SK-N-SH (cell line): ENCODE measurements around the gene SERPINH1. TPM values are rescaled to one million over a fixed set of nuclear protein-coding genes. Genes with fewer than 3 reads are reported as not detected.

Experiments
- CTCF ChIA-PET: fragments of 300-600, 350-600 bp; formaldehyde crosslinking; extraction: SDS; loops from one replicate; lab custom pipeline; 2021; lab: Yijun Ruan, JAX
- POLR2A ChIA-PET: fragments of 350-600 bp; sonication (Branson Sonifier 250); formaldehyde crosslinking; extraction: SDS; loops from one replicate; lab custom pipeline; 2020; ENCODE audit warnings: antibody characterized with exemption, inconsistent platforms; lab: Yijun Ruan, JAX
- DNase-seq: peaks from one replicate; pipeline ENCODE4 v3.0.0; 2012
- H2AFZ ChIP-seq: fragments of 200-600 bp; sonication (generic); 2 replicates; pipeline ENCODE4 v1.8.1; 2016; ENCODE audit warnings: antibody characterized with exemption, mild to moderate bottlenecking, low read depth
- H3F3A ChIP-seq: fragments of 200-600 bp; sonication (generic); replicated peaks from 2 replicates; pipeline ENCODE3; 2016; ENCODE audit warnings: antibody characterized with exemption, mild to moderate bottlenecking; ENCODE audit not compliant: insufficient read depth
- H3K27ac ChIP-seq, 2 experiments: fragments of 200-500 bp in 1 of 2; fragments of 200-600 bp in 1 of 2; sonication (Bioruptor generic) in 1 of 2; sonication (generic), shearing (Covaris generic) in 1 of 2; 2 replicates each; pipeline versions ENCODE4 v1.5.1 to v1.6.1; 2014 to 2016; ENCODE audit warnings: low read depth in 2 of 2, inconsistent platforms in 1 of 2, low read length in 1 of 2, mild to moderate bottlenecking in 1 of 2, mixed read lengths in 1 of 2
- H3K27me3 ChIP-seq: fragments of 200-600 bp; sonication (generic), shearing (Covaris generic); 2 replicates; pipeline ENCODE4 v1.6.1; 2016; ENCODE audit warnings: mixed run types; ENCODE audit not compliant: insufficient read depth
- H3K36me3 ChIP-seq, 2 experiments: fragments of 200-500 bp in 1 of 2; fragments of 200-600 bp in 1 of 2; sonication (Bioruptor generic) in 1 of 2; sonication (generic) in 1 of 2; replicated peaks in 1 of 2; 2 replicates each; pipeline versions ENCODE3 to v1.5.1; 2014 to 2016; ENCODE audit warnings: low read length in 1 of 2, mild to moderate bottlenecking in 1 of 2; ENCODE audit not compliant: insufficient read depth in 2 of 2, control insufficient read depth in 1 of 2
- H3K4me1 ChIP-seq, 2 experiments: fragments of 200-500 bp in 1 of 2; fragments of 200-600 bp in 1 of 2; sonication (Bioruptor generic) in 1 of 2; sonication (generic), shearing (Covaris generic) in 1 of 2; 2 replicates each; pipeline versions ENCODE4 v1.5.1 to v1.6.1; 2014 to 2016; ENCODE audit warnings: low read depth in 1 of 2, low read length in 1 of 2, mixed run types in 1 of 2; ENCODE audit not compliant: insufficient read depth in 2 of 2, control insufficient read depth in 1 of 2
- H3K4me2 ChIP-seq: fragments of 200-600 bp; sonication (generic), shearing (Covaris generic); 2 replicates; pipeline ENCODE4 v1.6.1; 2017; ENCODE audit warnings: mixed run types
- H3K4me3 ChIP-seq, 2 experiments: fragments of 200-500 bp in 1 of 2; fragments of 200-600 bp in 1 of 2; sonication (Bioruptor generic) in 1 of 2; sonication (generic), shearing (Covaris generic) in 1 of 2; 2 replicates each; pipeline versions ENCODE4 v1.5.1 to v1.8.1; 2014 to 2016; ENCODE audit warnings: low read depth in 2 of 2, inconsistent platforms in 1 of 2, low read length in 1 of 2, mild to moderate bottlenecking in 1 of 2, mixed read lengths in 1 of 2, moderate library complexity in 1 of 2
- H3K79me2 ChIP-seq: fragments of 200-600 bp; sonication (generic); 2 replicates; pipeline ENCODE4 v1.8.1; 2017; ENCODE audit warnings: mild to moderate bottlenecking; ENCODE audit not compliant: insufficient read depth
- H3K9ac ChIP-seq: fragments of 200-600 bp; sonication (generic); 2 replicates; pipeline ENCODE4 v1.6.1; 2017; ENCODE audit warnings: mixed run types
- H3K9me2 ChIP-seq: fragments of 200-600 bp; sonication (generic); 2 replicates; pipeline ENCODE4 v1.6.1; 2017; ENCODE audit warnings: mixed run types
- H3K9me3 ChIP-seq: fragments of 200-600 bp; sonication (generic); 2 replicates; pipeline ENCODE4 v1.6.1; 2017; ENCODE audit warnings: mixed run types, mild to moderate bottlenecking, moderate library complexity
- H4K20me1 ChIP-seq: fragments of 200-600 bp; sonication (generic); 2 replicates; pipeline ENCODE4 v1.6.1; 2017; ENCODE audit warnings: mild to moderate bottlenecking, mixed run types; ENCODE audit not compliant: insufficient read depth
- FOSL2 ChIP-seq: IDR thresholded peaks from 2 replicates; pipeline ENCODE4 v1.4.0; 2012; ENCODE audit warnings: low read depth, mild to moderate bottlenecking, moderate library complexity, borderline replicate concordance
- FOXJ3 ChIP-seq: sonication (generic); formaldehyde crosslinking; IDR thresholded peaks from 2 replicates; pipeline ENCODE4 v1.5.1; 2020; ENCODE audit warnings: mild to moderate bottlenecking, missing genetic modification reagents
- RAD21 ChIP-seq: IDR thresholded peaks from 2 replicates; pipeline ENCODE4 v1.6.1; 2012; ENCODE audit warnings: mild to moderate bottlenecking, low read length
- RCOR1 ChIP-seq: fragments of 150-350 bp; IDR thresholded peaks from 2 replicates; pipeline ENCODE4 v1.6.1; 2017; ENCODE audit warnings: antibody characterized with exemption, low read length
- SMC3 ChIP-seq: IDR thresholded peaks from 2 replicates; pipeline ENCODE4 v1.6.1; 2012; ENCODE audit warnings: low read depth, low read length, improper control_type of control experiment
- WGBS: methylation state at CpG from one replicate; pipeline ENCODE4 v1.1.6; 2017; ENCODE audit warnings: low lambda C conversion rate; 5-methylcytosine and 5-hydroxymethylcytosine counted together
- polyA plus RNA-seq, 3 experiments: library from polyadenylated mRNA; depleted of rRNA; stranded (reverse); fragments of >200 nt; gene quantifications; 2 replicates each; pipeline ENCODE4 v1.2.3, GENCODE V29; 2012
- TF ChIP-seq, protein P1 (sequence below): IDR thresholded peaks from 2 replicates; pipeline ENCODE4 v1.4.0; 2012; ENCODE audit warnings: low read depth, borderline replicate concordance
- TF ChIP-seq, protein P2 (sequence below): IDR thresholded peaks from 2 replicates; pipeline ENCODE4; 2012
- TF ChIP-seq, protein P3 (sequence below): fragments of 200-600 bp; sonication (generic); IDR thresholded peaks from 2 replicates; pipeline ENCODE4 v1.6.1; 2017; ENCODE audit warnings: antibody characterized with exemption, mild to moderate bottlenecking, moderate library complexity

The SERPINH1 gene
- polyA plus RNA-seq, 1 of the 3 experiments (the other 2 are of a cell fraction) = 293 TPM

DNA sequence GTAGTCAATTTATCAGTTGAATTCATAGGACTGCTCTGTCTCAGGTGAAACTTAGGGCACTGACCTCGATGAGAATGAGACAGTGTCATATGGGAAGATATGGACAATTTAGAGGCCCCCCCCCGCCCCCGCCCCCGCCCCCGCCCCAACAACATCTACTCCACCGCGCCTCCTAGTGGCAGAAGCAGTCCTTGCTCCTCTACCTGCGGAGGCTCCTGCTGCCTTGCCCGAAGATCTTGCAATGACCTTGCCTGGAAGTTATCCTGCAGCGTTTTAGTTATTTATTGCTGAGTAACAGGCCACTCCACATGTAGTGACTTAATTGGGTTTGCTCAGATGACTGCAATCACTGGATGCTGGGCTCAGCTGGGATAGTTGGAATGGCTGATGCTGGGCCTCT, 15.2 kb downstream of the SERPINH1 start:
- peak; percentile 84 for DNase-seq
- no peak overlapping the region for H3K9ac ChIP-seq

DNA sequence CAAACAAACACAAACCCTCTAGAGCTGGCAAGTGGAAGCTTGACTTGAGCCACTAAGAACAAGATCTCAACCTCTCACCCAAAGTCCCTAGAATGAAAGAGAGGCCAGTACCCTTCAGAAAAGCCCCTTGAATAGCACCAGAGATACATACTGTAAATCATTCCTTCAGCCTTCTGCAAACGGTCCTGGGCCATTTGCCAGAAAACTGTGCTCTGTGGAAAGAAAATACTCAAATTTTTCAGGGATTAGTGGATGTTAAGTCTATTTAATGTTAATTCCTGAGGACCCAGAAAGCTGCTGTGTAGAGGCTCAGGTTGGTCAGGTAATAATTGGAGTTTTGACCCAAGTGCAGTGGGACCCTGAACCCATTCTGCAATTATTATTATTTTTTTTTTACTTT, 16.9 kb downstream of the SERPINH1 start:
- Histone ChIP-seq H3K27ac (no peak overlapping the region), H3K4me1 (peaks cover 15 to 20% of the 10 kb centered on the region in 2 experiments; a peak in 2 of 4 replicates), H3K9ac (no peak overlapping the region), H3K9me2 (no peaks in the 10 kb centered on the region), H3K9me3 (no peaks in the 10 kb centered on the region), H3K4me2 (no peak overlapping the region), H3K27me3 (no peaks in the 10 kb centered on the region), H2AFZ (no peak overlapping the region), H4K20me1 (no peaks in the 10 kb centered on the region), H3K79me2 (no peaks in the 10 kb centered on the region), H3F3A (no peaks in the 10 kb centered on the region), H3K36me3 (peaks cover 0 to 2% of the 10 kb centered on the region in 2 experiments), H3K4me3 (no peak overlapping the region)
- no peak for DNase-seq
- 0% methylated on average over 1 of the region's 1 CpG for WGBS
- POLR2A ChIA-PET = no interaction called here
- TF ChIP-seq, protein P1, sequence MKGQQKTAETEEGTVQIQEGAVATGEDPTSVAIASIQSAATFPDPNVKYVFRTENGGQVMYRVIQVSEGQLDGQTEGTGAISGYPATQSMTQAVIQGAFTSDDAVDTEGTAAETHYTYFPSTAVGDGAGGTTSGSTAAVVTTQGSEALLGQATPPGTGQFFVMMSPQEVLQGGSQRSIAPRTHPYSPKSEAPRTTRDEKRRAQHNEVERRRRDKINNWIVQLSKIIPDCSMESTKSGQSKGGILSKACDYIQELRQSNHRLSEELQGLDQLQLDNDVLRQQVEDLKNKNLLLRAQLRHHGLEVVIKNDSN = no peak
- TF ChIP-seq, protein P2, sequence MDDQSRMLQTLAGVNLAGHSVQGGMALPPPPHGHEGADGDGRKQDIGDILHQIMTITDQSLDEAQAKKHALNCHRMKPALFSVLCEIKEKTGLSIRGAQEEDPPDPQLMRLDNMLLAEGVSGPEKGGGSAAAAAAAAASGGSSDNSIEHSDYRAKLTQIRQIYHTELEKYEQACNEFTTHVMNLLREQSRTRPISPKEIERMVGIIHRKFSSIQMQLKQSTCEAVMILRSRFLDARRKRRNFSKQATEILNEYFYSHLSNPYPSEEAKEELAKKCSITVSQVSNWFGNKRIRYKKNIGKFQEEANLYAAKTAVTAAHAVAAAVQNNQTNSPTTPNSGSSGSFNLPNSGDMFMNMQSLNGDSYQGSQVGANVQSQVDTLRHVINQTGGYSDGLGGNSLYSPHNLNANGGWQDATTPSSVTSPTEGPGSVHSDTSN = 0 out of 2 replicates have a peak, but pooled peaks have one; percentile 9
- CTCF ChIA-PET = interaction anchor here (0.6 to 4.8 kb wide), 6 partner anchors 9 to 190 kb away, joined by 3 to 45 read pairs (median 6); partner anchors contain the start of gene SERPINH1

More for the DNA sequence above, 15.2 kb downstream of the SERPINH1 start:
- H3K27me3 ChIP-seq = no peaks in the 10 kb centered on the region
- ChIA-PET CTCF (interaction anchor here (0.6 to 4.8 kb wide), 26 partner anchors 8 to 222 kb away, joined by 3 to 45 read pairs (median 4); partner anchors contain the start of gene SERPINH1), POLR2A (interaction anchor here (0.6 to 4.3 kb wide), 5 partner anchors 16 to 90 kb away, joined by 3 to 21 read pairs (median 3); partner anchors contain the start of gene SERPINH1)
- peak overlapping the region in 1 of 2 experiments; percentile 23; a peak in 1 of 4 replicates for H3K27ac ChIP-seq
- no peaks in the 10 kb centered on the region for H4K20me1 ChIP-seq
- H3K4me1 ChIP-seq = peaks cover 1 to 7% of the 10 kb centered on the region in 2 experiments; a peak in 2 of 4 replicates
- H3K4me3 ChIP-seq = no peak overlapping the region
- H2AFZ ChIP-seq = no peak overlapping the region
- peaks cover 6 to 20% of the 10 kb centered on the region in 2 experiments for H3K36me3 ChIP-seq
- H3K9me3 ChIP-seq = no peaks in the 10 kb centered on the region
- H3K9me2 ChIP-seq = no peaks in the 10 kb centered on the region
- peak; percentile 29; the same call in 1 of the 2 replicates for TF ChIP-seq SMC3
- no peak for TF ChIP-seq FOXJ3 (CRISPR knock-in tag)
- no peak for TF ChIP-seq FOSL2
- TF ChIP-seq RCOR1 = 0 out of 2 replicates have a peak, but pooled peaks have one; percentile 9
- TF ChIP-seq, protein P3, sequence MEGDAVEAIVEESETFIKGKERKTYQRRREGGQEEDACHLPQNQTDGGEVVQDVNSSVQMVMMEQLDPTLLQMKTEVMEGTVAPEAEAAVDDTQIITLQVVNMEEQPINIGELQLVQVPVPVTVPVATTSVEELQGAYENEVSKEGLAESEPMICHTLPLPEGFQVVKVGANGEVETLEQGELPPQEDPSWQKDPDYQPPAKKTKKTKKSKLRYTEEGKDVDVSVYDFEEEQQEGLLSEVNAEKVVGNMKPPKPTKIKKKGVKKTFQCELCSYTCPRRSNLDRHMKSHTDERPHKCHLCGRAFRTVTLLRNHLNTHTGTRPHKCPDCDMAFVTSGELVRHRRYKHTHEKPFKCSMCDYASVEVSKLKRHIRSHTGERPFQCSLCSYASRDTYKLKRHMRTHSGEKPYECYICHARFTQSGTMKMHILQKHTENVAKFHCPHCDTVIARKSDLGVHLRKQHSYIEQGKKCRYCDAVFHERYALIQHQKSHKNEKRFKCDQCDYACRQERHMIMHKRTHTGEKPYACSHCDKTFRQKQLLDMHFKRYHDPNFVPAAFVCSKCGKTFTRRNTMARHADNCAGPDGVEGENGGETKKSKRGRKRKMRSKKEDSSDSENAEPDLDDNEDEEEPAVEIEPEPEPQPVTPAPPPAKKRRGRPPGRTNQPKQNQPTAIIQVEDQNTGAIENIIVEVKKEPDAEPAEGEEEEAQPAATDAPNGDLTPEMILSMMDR = peak; percentile 59
- TF ChIP-seq RAD21 = peak; percentile 34
- TF ChIP-seq, protein P2 = no peak
- H3K79me2 ChIP-seq = no peaks in the 10 kb centered on the region
- no peak overlapping the region for H3K4me2 ChIP-seq
- no peaks in the 10 kb centered on the region for H3F3A ChIP-seq
- WGBS = 7% methylated on average over 10 of the region's 10 CpGs
